Psoas muscle (tissue), 8 donors: ENCODE results near the gene RNF186. TPM values are rescaled to one million over a fixed set of nuclear protein-coding genes. Genes with fewer than 3 reads are reported as not detected.

Source experiments
- ATAC-seq, 4 donors: fragments of 200-7000 bp; cut with Tn5 transposase; one replicate each; pipeline ENCODE4 v1.9.1; 2020; ENCODE audit warnings: moderate library complexity in 3 of 4, mild to moderate bottlenecking in 2 of 4
- DNase-seq, 2 donors: peaks; one replicate each; pipeline ENCODE4 v3.0.0-alpha.2; 2020
- H3K27ac ChIP-seq: fragments of 200-600 bp; one replicate; pipeline ENCODE4 v1.8.0; 2022
- H3K27me3 ChIP-seq, 3 donors: fragments of 200-600 bp in 1 of 3; one replicate each; pipeline versions ENCODE4 v1.6.1 to v1.8.0; 2013 to 2022; ENCODE audit warnings: low read length in 2 of 3, mild to moderate bottlenecking in 2 of 3, moderate library complexity in 1 of 3; ENCODE audit not compliant: insufficient read depth in 3 of 3
- H3K36me3 ChIP-seq, 2 donors: fragments of 200-600 bp in 1 of 2; one replicate each; pipeline versions ENCODE4 v1.6.1 to v1.8.0; 2013 to 2022; ENCODE audit warnings: low read depth in 1 of 2, mild to moderate bottlenecking in 1 of 2, moderate library complexity in 1 of 2; ENCODE audit not compliant: insufficient read depth in 1 of 2
- H3K4me1 ChIP-seq: fragments of 200-600 bp; one replicate; pipeline ENCODE4 v1.8.0; 2022
- H3K4me3 ChIP-seq: fragments of 200-600 bp; one replicate; pipeline ENCODE4 v1.8.0; 2022; ENCODE audit warnings: mild to moderate bottlenecking
- H3K9me3 ChIP-seq: fragments of 200-600 bp; one replicate; pipeline ENCODE4 v1.8.0; 2022
- CTCF ChIP-seq: fragments of 200-600 bp; IDR thresholded peaks from one replicate; pipeline ENCODE4 v1.8.0; 2022; ENCODE audit warnings: antibody characterized with exemption
- WGBS, 3 donors: extraction: QIAGEN DNeasy Blood & Tissue Kit; methylation state at CpG; one replicate each; pipeline versions ENCODE4 v1.1.6 to v1.1.7; 2013; 5-methylcytosine and 5-hydroxymethylcytosine counted together
- intact Hi-C, 2 donors: fragments of 100-400 bp; cut with DNase I; formaldehyde crosslinking; loops; one replicate each; pipeline versions ENCODE4 v1.11.0 to v1.14.2; 2022
- polyA plus RNA-seq, 3 donors: library from polyadenylated mRNA; stranded (reverse); fragments of 200-250 nt; gene quantifications; one replicate each; pipeline ENCODE4 v1.2.3, GENCODE V29; 2013
- total RNA-seq, 4 donors: library from RNA; stranded (reverse); fragmentation: NEBNext Ultra II Directional in 2 of 4; extraction: Animal tissue kit (Norgen Biotek cat#: 25700) in 2 of 4; gene quantifications; one replicate each; pipeline versions ENCODE4 v1.2.1 to v1.2.4, GENCODE V29; 2021 to 2023
- donor health status: healthy with polysubstance abuse.
- donor health status: DM: no; HTN: no; CAD: no; lungs with moderate emphysema.
- donor health status: Bipolar disorder and iron deficiency.
- donor health status: healthy.
- donor health status: DM: yes; HTN: yes; CAD: no.
- donor health status: DM: no; HTN: no; CAD: no.
- donor health status: DM: no; HTN: no; CAD: no.
- donor health status: DM: yes; HTN: yes; CAD: no.

The RNF186 gene
- total and polyA plus RNA-seq, 7 donors: 0.08 TPM; not detected in 6

GRCh38 chr1:19785660-19786059 lies 29.4 kb downstream of the RNF186 start:
- ATAC-seq: no peak
- WGBS, 3 donors: 69 to 73% (median 70%) methylated on average over 4 of the region's 4 CpGs
- Histone ChIP-seq H3K27me3 (no peaks in the 10 kb centered on the region), H3K27ac (no peak overlapping the region), H3K4me3 (no peak overlapping the region), H3K36me3 (peaks cover 0 to 32% of the 10 kb centered on the region in 2 donors), H3K4me1 (peaks cover 4% of the 10 kb centered on the region), H3K9me3 (no peaks in the 10 kb centered on the region)
- no peak for TF ChIP-seq CTCF
- no peak for DNase-seq
- intact Hi-C loops: no loop called here

GRCh38 chr1:19780267-19780877 lies 34.7 kb downstream of the RNF186 start:
- intact Hi-C loops: no loop called here
- Histone ChIP-seq H3K27me3 (no peaks in the 10 kb centered on the region), H3K36me3 (peaks cover 0 to 17% of the 10 kb centered on the region in 2 donors), H3K9me3 (no peaks in the 10 kb centered on the region), H3K4me1 (peaks cover 4% of the 10 kb centered on the region), H3K27ac (no peak overlapping the region), H3K4me3 (no peak overlapping the region)
- no peak for DNase-seq
- no peak for TF ChIP-seq CTCF
- ATAC-seq: no peak
- WGBS, 3 donors: 85 to 88% (median 87%) methylated on average over 11 of the region's 11 CpGs

GRCh38 chr1:19776933-19777332 lies 38.1 kb downstream of the RNF186 start:
- intact Hi-C loops: no loop called here
- H3K4me3 ChIP-seq: no peak overlapping the region
- no peaks in the 10 kb centered on the region for H3K4me1 ChIP-seq
- no peaks in the 10 kb centered on the region for H3K27me3 ChIP-seq
- ATAC-seq (no peak), DNase-seq (no peak)
- 93 to 99% (median 97%) methylated on average over 4 of the region's 4 CpGs for WGBS, 3 donors
- H3K9me3 ChIP-seq: no peaks in the 10 kb centered on the region
- H3K27ac ChIP-seq: no peak overlapping the region
- no peak for TF ChIP-seq CTCF
- peaks cover 0 to 20% of the 10 kb centered on the region in 2 donors for H3K36me3 ChIP-seq

- intact Hi-C loops: no loop called here
- no peak overlapping the region for H3K4me3 ChIP-seq
- ATAC-seq (no peak), DNase-seq (no peak)
- H3K9me3 ChIP-seq: no peaks in the 10 kb centered on the region
- no peak for TF ChIP-seq CTCF
- peaks cover 0 to 20% of the 10 kb centered on the region in 2 donors for H3K36me3 ChIP-seq
- no peaks in the 10 kb centered on the region for H3K27me3 ChIP-seq
- H3K4me1 ChIP-seq: no peaks in the 10 kb centered on the region
- WGBS, 3 donors: 82 to 91% (median 86%) methylated on average over 5 of the region's 5 CpGs
- H3K27ac ChIP-seq: no peak overlapping the region
Measured at GRCh38 chr1:19776287-19776686, 38.8 kb downstream of the RNF186 start.

GRCh38 chr1:19775831-19776230 lies 39.3 kb downstream of the RNF186 start:
- Histone ChIP-seq H3K9me3 (no peaks in the 10 kb centered on the region), H3K4me1 (no peaks in the 10 kb centered on the region), H3K27ac (no peak overlapping the region), H3K36me3 (peaks cover 0 to 22% of the 10 kb centered on the region in 2 donors), H3K4me3 (no peak overlapping the region), H3K27me3 (no peaks in the 10 kb centered on the region)
- TF ChIP-seq CTCF: no peak
- WGBS, 3 donors: 88 to 90% (median 89%) methylated on average over 9 of the region's 9 CpGs
- ATAC-seq: no peak
- no peak for DNase-seq
- intact Hi-C loops: no loop called here
